ENCODE results near the gene PLA2G1B. TPM values are rescaled to one million over a fixed set of nuclear protein-coding genes. Genes with fewer than 3 reads are reported as not detected.

PLA2G1B gene
- total and polyA plus RNA-seq, 9 of the 15 experiments (the other 6 are each of a cell fraction or from before 2014, with no cell fraction given) = 1.4 TPM; not detected in 8

- TF ChIP-seq PRDM10 (IDR thresholded peaks at IDR 0.05; ENCODE audit: partially characterized antibody) (peak; percentile 100), TAL1 (IDR thresholded peaks at IDR 0.05) (peak; percentile 36), OTX1 (CRISPR knock-in tag; IDR thresholded peaks at IDR 0.05) (peak; percentile 42; the same call in 1 of the 2 replicates), ZNF512 (tag; IDR thresholded peaks at IDR 0.05) (peak; percentile 82), NKRF (IDR thresholded peaks at IDR 0.05; ENCODE audit: borderline replicate concordance) (peak; percentile 91), ZBTB8A (IDR thresholded peaks at IDR 0.05; ENCODE audit: partially characterized antibody) (peak; percentile 27)
- TF ChIP-seq, protein P1, sequence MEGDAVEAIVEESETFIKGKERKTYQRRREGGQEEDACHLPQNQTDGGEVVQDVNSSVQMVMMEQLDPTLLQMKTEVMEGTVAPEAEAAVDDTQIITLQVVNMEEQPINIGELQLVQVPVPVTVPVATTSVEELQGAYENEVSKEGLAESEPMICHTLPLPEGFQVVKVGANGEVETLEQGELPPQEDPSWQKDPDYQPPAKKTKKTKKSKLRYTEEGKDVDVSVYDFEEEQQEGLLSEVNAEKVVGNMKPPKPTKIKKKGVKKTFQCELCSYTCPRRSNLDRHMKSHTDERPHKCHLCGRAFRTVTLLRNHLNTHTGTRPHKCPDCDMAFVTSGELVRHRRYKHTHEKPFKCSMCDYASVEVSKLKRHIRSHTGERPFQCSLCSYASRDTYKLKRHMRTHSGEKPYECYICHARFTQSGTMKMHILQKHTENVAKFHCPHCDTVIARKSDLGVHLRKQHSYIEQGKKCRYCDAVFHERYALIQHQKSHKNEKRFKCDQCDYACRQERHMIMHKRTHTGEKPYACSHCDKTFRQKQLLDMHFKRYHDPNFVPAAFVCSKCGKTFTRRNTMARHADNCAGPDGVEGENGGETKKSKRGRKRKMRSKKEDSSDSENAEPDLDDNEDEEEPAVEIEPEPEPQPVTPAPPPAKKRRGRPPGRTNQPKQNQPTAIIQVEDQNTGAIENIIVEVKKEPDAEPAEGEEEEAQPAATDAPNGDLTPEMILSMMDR (IDR thresholded peaks at IDR 0.05 in 2 of 3, conservative IDR thresholded peaks at IDR 0.05 in 1 of 3; ENCODE audit: insufficient read depth in 2 of 3, low read depth in 1 of 3, low read length in 3 of 3) = peak; percentile 68 to 93 (median 86)
- TF ChIP-seq, protein P2, sequence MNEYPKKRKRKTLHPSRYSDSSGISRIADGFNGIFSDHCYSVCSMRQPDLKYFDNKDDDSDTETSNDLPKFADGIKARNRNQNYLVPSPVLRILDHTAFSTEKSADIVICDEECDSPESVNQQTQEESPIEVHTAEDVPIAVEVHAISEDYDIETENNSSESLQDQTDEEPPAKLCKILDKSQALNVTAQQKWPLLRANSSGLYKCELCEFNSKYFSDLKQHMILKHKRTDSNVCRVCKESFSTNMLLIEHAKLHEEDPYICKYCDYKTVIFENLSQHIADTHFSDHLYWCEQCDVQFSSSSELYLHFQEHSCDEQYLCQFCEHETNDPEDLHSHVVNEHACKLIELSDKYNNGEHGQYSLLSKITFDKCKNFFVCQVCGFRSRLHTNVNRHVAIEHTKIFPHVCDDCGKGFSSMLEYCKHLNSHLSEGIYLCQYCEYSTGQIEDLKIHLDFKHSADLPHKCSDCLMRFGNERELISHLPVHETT (CRISPR knock-in tag; conservative IDR thresholded peaks at IDR 0.05 in 1 of 2, IDR thresholded peaks at IDR 0.05 in 1 of 2) = peak in 1 of 2 experiments; percentile 70; a peak in 2 of 4 replicates
- TF ChIP-seq, protein P3, sequence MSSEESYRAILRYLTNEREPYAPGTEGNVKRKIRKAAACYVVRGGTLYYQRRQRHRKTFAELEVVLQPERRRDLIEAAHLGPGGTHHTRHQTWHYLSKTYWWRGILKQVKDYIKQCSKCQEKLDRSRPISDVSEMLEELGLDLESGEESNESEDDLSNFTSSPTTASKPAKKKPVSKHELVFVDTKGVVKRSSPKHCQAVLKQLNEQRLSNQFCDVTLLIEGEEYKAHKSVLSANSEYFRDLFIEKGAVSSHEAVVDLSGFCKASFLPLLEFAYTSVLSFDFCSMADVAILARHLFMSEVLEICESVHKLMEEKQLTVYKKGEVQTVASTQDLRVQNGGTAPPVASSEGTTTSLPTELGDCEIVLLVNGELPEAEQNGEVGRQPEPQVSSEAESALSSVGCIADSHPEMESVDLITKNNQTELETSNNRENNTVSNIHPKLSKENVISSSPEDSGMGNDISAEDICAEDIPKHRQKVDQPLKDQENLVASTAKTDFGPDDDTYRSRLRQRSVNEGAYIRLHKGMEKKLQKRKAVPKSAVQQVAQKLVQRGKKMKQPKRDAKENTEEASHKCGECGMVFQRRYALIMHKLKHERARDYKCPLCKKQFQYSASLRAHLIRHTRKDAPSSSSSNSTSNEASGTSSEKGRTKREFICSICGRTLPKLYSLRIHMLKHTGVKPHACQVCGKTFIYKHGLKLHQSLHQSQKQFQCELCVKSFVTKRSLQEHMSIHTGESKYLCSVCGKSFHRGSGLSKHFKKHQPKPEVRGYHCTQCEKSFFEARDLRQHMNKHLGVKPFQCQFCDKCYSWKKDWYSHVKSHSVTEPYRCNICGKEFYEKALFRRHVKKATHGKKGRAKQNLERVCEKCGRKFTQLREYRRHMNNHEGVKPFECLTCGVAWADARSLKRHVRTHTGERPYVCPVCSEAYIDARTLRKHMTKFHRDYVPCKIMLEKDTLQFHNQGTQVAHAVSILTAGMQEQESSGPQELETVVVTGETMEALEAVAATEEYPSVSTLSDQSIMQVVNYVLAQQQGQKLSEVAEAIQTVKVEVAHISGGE (CRISPR knock-in tag; IDR thresholded peaks at IDR 0.05) = peak in 1 of 3 experiments; percentile 78; a peak in 2 of 6 replicates
These were observed 25.4 kb downstream of the PLA2G1B start, which contains the start of gene SIRT4 (continued) for GRCh38 chr12:120301962-120302815.

Data from K562 (cell line).